ENCODE measurements around the gene EPHA2.
"Not testable (repeated sequence)": the region's sequence is repeated elsewhere in the genome, so short reads cannot be mapped to it uniquely, and the experiment has no call there.

The EPHA2 gene

GRCh38 chr1:16110456-16110855 is 45.4 kb downstream of the EPHA2 start:
- peaks cover 7% of the 10 kb centered on the region; the same call in 1 of the 2 replicates for H3K4me1 ChIP-seq (ENCODE audit: control insufficient read depth, insufficient read depth, low read length)
- no peaks in the 10 kb centered on the region for H3K9me3 ChIP-seq (ENCODE audit: control insufficient read depth, insufficient read depth, low read length)
- no peak overlapping the region for H3K4me3 ChIP-seq (ENCODE audit: low read length)
- no CpG with 5 or more reads among the region's 6 CpGs for WGBS (ENCODE audit: insufficient coverage, insufficient read length)
- no peaks in the 10 kb centered on the region for H3K27me3 ChIP-seq (ENCODE audit: control insufficient read depth, insufficient read depth, low read length)
- H3K27ac ChIP-seq (ENCODE audit: low read length), result no peak overlapping the region
- no peaks in the 10 kb centered on the region for H3K36me3 ChIP-seq (ENCODE audit: control insufficient read depth, insufficient read depth, low read length)
- DNase-seq (ENCODE audit: low read depth, low spot score), result no peak

DNA sequence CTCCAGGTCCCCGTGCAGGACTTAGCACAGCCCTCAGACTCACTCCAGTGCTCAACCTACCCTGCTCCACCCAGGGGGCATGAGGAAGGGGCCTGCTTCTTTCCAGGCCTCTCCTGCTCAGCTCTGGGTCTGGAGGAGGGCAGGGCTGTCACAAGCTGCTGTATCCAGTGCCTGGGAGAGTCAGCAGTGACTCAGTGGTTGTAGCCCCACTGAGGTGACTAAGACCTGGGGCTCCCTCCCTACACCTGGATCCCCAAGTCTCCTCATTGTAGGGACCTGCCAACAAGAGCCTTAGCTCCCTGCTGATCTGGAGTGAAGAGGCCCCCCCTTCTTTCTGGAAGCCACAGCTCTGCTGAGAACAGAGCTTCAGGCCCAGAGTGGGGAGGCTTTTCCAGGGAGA is 46.3 kb downstream of the EPHA2 start:
- no peaks in the 10 kb centered on the region for H3K27me3 ChIP-seq (ENCODE audit: control insufficient read depth, insufficient read depth, low read length)
- H3K9me3 ChIP-seq (ENCODE audit: control insufficient read depth, insufficient read depth, low read length), result no peaks in the 10 kb centered on the region
- no peak overlapping the region for H3K4me3 ChIP-seq (ENCODE audit: low read length)
- no CpG with 5 or more reads among the region's 1 CpG for WGBS (ENCODE audit: insufficient coverage, insufficient read length)
- H3K36me3 ChIP-seq (ENCODE audit: control insufficient read depth, insufficient read depth, low read length), result no peaks in the 10 kb centered on the region
- no peak overlapping the region for H3K27ac ChIP-seq (ENCODE audit: low read length)
- no peak for DNase-seq (ENCODE audit: low read depth, low spot score)
- peaks cover 5% of the 10 kb centered on the region; the same call in 1 of the 2 replicates for H3K4me1 ChIP-seq (ENCODE audit: control insufficient read depth, insufficient read depth, low read length)

DNA sequence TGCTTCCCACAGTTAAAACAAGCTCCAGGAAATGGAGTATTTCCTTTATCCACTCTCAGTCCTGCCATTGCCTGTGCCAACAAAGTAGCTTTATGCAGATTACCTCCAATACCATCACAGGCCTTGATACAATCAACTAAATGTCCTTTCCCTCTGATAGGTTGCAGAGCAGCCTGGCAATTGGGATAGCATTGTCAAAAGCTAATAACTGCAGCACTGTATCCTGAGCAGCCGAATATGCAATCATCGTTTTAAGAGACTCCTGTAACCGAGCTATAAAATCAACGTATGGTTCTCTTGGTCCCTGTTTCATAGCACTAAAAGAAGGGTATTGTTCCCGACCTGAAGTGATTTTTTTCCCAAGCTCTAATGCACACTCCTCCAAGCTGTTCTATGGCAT is 48.8 kb downstream of the EPHA2 start:
- not testable (repeated sequence) for H3K4me3 ChIP-seq (ENCODE audit: low read length); H3K9me3 ChIP-seq (ENCODE audit: control insufficient read depth, insufficient read depth, low read length); H3K4me1 ChIP-seq (ENCODE audit: control insufficient read depth, insufficient read depth, low read length); DNase-seq (ENCODE audit: low read depth, low spot score); H3K27me3 ChIP-seq (ENCODE audit: control insufficient read depth, insufficient read depth, low read length); H3K27ac ChIP-seq (ENCODE audit: low read length); H3K36me3 ChIP-seq (ENCODE audit: control insufficient read depth, insufficient read depth, low read length)
- no CpG with 5 or more reads among the region's 5 CpGs for WGBS (ENCODE audit: insufficient coverage, insufficient read length)

GRCh38 chr1:16101623-16102022 is 54.2 kb downstream of the EPHA2 start:
- no peak overlapping the region for H3K4me3 ChIP-seq (ENCODE audit: low read length)
- no peaks in the 10 kb centered on the region for H3K36me3 ChIP-seq (ENCODE audit: control insufficient read depth, insufficient read depth, low read length)
- WGBS (ENCODE audit: insufficient coverage, insufficient read length), result no CpG with 5 or more reads among the region's 9 CpGs
- H3K27ac ChIP-seq (ENCODE audit: low read length), result no peak overlapping the region
- H3K27me3 ChIP-seq (ENCODE audit: control insufficient read depth, insufficient read depth, low read length), result no peaks in the 10 kb centered on the region
- no peaks in the 10 kb centered on the region; the same call in 1 of the 2 replicates for H3K9me3 ChIP-seq (ENCODE audit: control insufficient read depth, insufficient read depth, low read length)
- DNase-seq (ENCODE audit: low read depth, low spot score), result no peak
- H3K4me1 ChIP-seq (ENCODE audit: control insufficient read depth, insufficient read depth, low read length), result no peaks in the 10 kb centered on the region

GRCh38 chr1:16099412-16099811 is 56.5 kb downstream of the EPHA2 start:
- Histone ChIP-seq H3K27ac (ENCODE audit: low read length) (no peak overlapping the region), H3K4me1 (ENCODE audit: control insufficient read depth, insufficient read depth, low read length) (no peaks in the 10 kb centered on the region), H3K36me3 (ENCODE audit: control insufficient read depth, insufficient read depth, low read length) (no peaks in the 10 kb centered on the region), H3K9me3 (ENCODE audit: control insufficient read depth, insufficient read depth, low read length) (no peaks in the 10 kb centered on the region; the same call in 1 of the 2 replicates), H3K27me3 (ENCODE audit: control insufficient read depth, insufficient read depth, low read length) (no peaks in the 10 kb centered on the region), H3K4me3 (ENCODE audit: low read length) (no peak overlapping the region)
- DNase-seq (ENCODE audit: low read depth, low spot score), result no peak
- no CpG with 5 or more reads among the region's 1 CpG for WGBS (ENCODE audit: insufficient coverage, insufficient read length)

GRCh38 chr1:16095447-16095846 is 60.4 kb downstream of the EPHA2 start:
- no peaks in the 10 kb centered on the region for H3K36me3 ChIP-seq (ENCODE audit: control insufficient read depth, insufficient read depth, low read length)
- no peaks in the 10 kb centered on the region for H3K4me1 ChIP-seq (ENCODE audit: control insufficient read depth, insufficient read depth, low read length)
- no CpG with 5 or more reads among the region's 9 CpGs for WGBS (ENCODE audit: insufficient coverage, insufficient read length)
- DNase-seq (ENCODE audit: low read depth, low spot score), result no peak
- H3K4me3 ChIP-seq (ENCODE audit: low read length), result no peak overlapping the region
- no peak overlapping the region for H3K27ac ChIP-seq (ENCODE audit: low read length)
- H3K27me3 ChIP-seq (ENCODE audit: control insufficient read depth, insufficient read depth, low read length), result no peaks in the 10 kb centered on the region
- H3K9me3 ChIP-seq (ENCODE audit: control insufficient read depth, insufficient read depth, low read length), result no peaks in the 10 kb centered on the region

GRCh38 chr1:16094453-16095158 is 61.3 kb downstream of the EPHA2 start:
- Histone ChIP-seq H3K4me3 (ENCODE audit: low read length) (no peak overlapping the region), H3K4me1 (ENCODE audit: control insufficient read depth, insufficient read depth, low read length) (no peaks in the 10 kb centered on the region), H3K27ac (ENCODE audit: low read length) (no peak overlapping the region), H3K9me3 (ENCODE audit: control insufficient read depth, insufficient read depth, low read length) (no peaks in the 10 kb centered on the region), H3K36me3 (ENCODE audit: control insufficient read depth, insufficient read depth, low read length) (no peaks in the 10 kb centered on the region), H3K27me3 (ENCODE audit: control insufficient read depth, insufficient read depth, low read length) (no peaks in the 10 kb centered on the region)
- no CpG with 5 or more reads among the region's 21 CpGs for WGBS (ENCODE audit: insufficient coverage, insufficient read length)
- no peak for DNase-seq (ENCODE audit: low read depth, low spot score)

DNA sequence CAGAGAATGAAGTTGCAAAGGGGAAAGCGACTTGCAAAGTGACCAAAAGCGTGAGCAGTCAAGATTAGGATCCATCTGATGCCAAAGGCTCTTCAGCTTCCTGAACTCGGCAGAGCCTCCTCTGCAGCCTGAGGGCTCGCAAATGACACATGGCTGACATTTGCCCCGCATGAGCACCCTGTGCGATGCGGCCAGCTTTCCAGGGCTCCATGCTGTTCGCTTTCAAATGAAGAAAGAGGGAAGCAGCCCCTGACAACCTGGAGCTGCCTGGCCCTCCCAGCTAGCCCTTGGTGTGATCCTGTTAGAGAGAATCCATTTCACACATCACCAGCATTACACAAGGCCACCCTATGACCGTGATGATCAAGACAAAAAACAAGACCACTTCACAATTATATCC is 62.3 kb downstream of the EPHA2 start:
- Histone ChIP-seq H3K9me3 (ENCODE audit: control insufficient read depth, insufficient read depth, low read length) (no peaks in the 10 kb centered on the region), H3K4me1 (ENCODE audit: control insufficient read depth, insufficient read depth, low read length) (no peaks in the 10 kb centered on the region), H3K27ac (ENCODE audit: low read length) (no peak overlapping the region), H3K36me3 (ENCODE audit: control insufficient read depth, insufficient read depth, low read length) (no peaks in the 10 kb centered on the region), H3K4me3 (ENCODE audit: low read length) (no peak overlapping the region), H3K27me3 (ENCODE audit: control insufficient read depth, insufficient read depth, low read length) (no peaks in the 10 kb centered on the region)
- DNase-seq (ENCODE audit: low read depth, low spot score), result no peak
- WGBS (ENCODE audit: insufficient coverage, insufficient read length), result no CpG with 5 or more reads among the region's 9 CpGs

DNA sequence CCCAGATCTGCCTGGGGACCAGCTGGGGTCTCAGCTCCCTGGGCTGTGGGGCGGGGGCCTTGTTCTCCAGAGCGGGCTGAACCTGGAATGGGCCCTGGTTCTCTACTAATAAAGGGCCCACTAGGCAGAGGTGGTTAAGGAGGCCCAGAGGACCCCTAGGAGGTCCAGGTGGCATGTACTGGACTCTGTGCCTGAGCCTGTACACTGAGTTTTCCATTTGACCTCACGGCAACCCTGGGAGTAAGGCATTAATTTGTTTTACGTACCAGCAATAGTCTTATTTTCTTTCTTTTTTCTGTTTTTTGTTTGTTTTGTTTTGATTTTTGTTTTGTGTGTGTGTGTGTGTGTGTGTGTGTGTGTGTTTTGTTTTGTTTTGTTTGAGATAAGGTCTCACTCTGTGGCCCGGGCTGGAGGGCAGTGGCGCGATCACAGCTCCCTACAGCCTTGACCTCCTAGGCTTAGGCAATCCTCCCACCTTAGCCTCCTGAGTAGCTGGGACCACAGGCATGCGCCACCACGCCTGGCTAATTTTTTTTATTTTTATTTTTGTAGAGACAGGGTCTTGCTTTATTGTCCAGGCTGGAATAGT is 62.9 kb downstream of the EPHA2 start:
- DNase-seq (ENCODE audit: low read depth, low spot score), result no peak
- Histone ChIP-seq H3K4me1 (ENCODE audit: control insufficient read depth, insufficient read depth, low read length) (no peaks in the 10 kb centered on the region), H3K9me3 (ENCODE audit: control insufficient read depth, insufficient read depth, low read length) (no peaks in the 10 kb centered on the region), H3K27me3 (ENCODE audit: control insufficient read depth, insufficient read depth, low read length) (no peaks in the 10 kb centered on the region), H3K36me3 (ENCODE audit: control insufficient read depth, insufficient read depth, low read length) (no peaks in the 10 kb centered on the region), H3K4me3 (ENCODE audit: low read length) (no peak overlapping the region), H3K27ac (ENCODE audit: low read length) (no peak overlapping the region)
- no CpG with 5 or more reads among the region's 9 CpGs for whole genome bisulfite sequencing (ENCODE audit: insufficient coverage, insufficient read length)

- H3K36me3 ChIP-seq (ENCODE audit: control insufficient read depth, insufficient read depth, low read length), result no peaks in the 10 kb centered on the region
- H3K4me3 ChIP-seq (ENCODE audit: low read length), result no peak overlapping the region
- no peak for DNase-seq (ENCODE audit: low read depth, low spot score)
- no CpG with 5 or more reads among the region's 18 CpGs for WGBS (ENCODE audit: insufficient coverage, insufficient read length)
- no peaks in the 10 kb centered on the region for H3K4me1 ChIP-seq (ENCODE audit: control insufficient read depth, insufficient read depth, low read length)
- H3K27ac ChIP-seq (ENCODE audit: low read length), result no peak overlapping the region
- no peaks in the 10 kb centered on the region for H3K9me3 ChIP-seq (ENCODE audit: control insufficient read depth, insufficient read depth, low read length)
- no peaks in the 10 kb centered on the region for H3K27me3 ChIP-seq (ENCODE audit: control insufficient read depth, insufficient read depth, low read length)
Observed at GRCh38 chr1:16092097-16092922, 63.6 kb downstream of the EPHA2 start.
